Brain microvascular endothelial cell (primary cell): ENCODE results near the gene UNC119.

ENCODE experiments used
- DNase-seq: peaks from one replicate; pipeline ENCODE4 v3.0.0-alpha.2; 2020
- H3K27ac ChIP-seq: fragments of 250-450 bp; sonication (Bioruptor Pico); 2 replicates; pipeline ENCODE4 v1.5.1; 2020; ENCODE audit warnings: mild to moderate bottlenecking, moderate library complexity
- H3K27me3 ChIP-seq: fragments of 250-450 bp; sonication (Bioruptor Pico); replicated peaks from 2 replicates; pipeline ENCODE4 v1.5.1; 2020; ENCODE audit warnings: mild to moderate bottlenecking
- H3K36me3 ChIP-seq: fragments of 250-450 bp; sonication (Bioruptor Pico); replicated peaks from 2 replicates; pipeline ENCODE4 v1.5.1; 2020; ENCODE audit warnings: mild to moderate bottlenecking
- H3K4me3 ChIP-seq: 2 replicates; pipeline ENCODE4 v1.5.1; 2011; ENCODE audit warnings: low read depth, mild to moderate bottlenecking, control low read depth, low read length, moderate library complexity
- in situ Hi-C: cut with HindIII; loops from 2 replicates; pipeline ENCODE4 v1.10.0; 2017; ENCODE audit warnings: low sequenced_read_pairs, low pct_ligation_motif_present
- TF ChIP-seq, protein P1 (sequence below): IDR thresholded peaks from 2 replicates; pipeline ENCODE4 v1.5.1; 2011; ENCODE audit warnings: low read depth, mild to moderate bottlenecking, moderate library complexity, low read length, control low read depth, inconsistent platforms; ENCODE audit errors: missing control alignments

Gene UNC119

DNA sequence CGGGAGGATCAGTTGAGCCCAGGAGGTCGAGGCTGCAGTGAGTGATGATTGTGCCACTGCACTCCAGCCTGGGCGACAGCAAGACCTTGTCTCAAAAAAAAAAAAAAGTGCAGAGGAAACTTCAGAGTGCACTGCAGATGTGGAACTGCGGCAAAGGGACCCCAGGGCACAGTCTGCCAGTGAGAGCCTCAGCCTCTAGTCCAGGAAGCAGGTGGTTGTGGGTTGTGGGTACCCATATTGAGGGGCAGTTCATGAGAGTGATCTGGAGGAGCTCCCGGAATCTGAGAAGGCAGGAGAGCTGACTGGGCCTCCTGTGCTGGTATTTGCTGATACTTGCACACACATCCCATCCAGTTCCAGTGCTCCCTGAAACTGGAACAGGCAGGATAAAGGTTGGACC, 33.2 kb downstream of the UNC119 start:
- peaks cover 2% of the 10 kb centered on the region for H3K27me3 ChIP-seq
- TF ChIP-seq, protein P1, sequence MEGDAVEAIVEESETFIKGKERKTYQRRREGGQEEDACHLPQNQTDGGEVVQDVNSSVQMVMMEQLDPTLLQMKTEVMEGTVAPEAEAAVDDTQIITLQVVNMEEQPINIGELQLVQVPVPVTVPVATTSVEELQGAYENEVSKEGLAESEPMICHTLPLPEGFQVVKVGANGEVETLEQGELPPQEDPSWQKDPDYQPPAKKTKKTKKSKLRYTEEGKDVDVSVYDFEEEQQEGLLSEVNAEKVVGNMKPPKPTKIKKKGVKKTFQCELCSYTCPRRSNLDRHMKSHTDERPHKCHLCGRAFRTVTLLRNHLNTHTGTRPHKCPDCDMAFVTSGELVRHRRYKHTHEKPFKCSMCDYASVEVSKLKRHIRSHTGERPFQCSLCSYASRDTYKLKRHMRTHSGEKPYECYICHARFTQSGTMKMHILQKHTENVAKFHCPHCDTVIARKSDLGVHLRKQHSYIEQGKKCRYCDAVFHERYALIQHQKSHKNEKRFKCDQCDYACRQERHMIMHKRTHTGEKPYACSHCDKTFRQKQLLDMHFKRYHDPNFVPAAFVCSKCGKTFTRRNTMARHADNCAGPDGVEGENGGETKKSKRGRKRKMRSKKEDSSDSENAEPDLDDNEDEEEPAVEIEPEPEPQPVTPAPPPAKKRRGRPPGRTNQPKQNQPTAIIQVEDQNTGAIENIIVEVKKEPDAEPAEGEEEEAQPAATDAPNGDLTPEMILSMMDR, result no peak
- in situ Hi-C loops, result no loop called here
- no peaks in the 10 kb centered on the region for H3K36me3 ChIP-seq
- H3K4me3 ChIP-seq, result no peak overlapping the region
- H3K27ac ChIP-seq, result no peak overlapping the region
- DNase-seq, result no peak

DNA sequence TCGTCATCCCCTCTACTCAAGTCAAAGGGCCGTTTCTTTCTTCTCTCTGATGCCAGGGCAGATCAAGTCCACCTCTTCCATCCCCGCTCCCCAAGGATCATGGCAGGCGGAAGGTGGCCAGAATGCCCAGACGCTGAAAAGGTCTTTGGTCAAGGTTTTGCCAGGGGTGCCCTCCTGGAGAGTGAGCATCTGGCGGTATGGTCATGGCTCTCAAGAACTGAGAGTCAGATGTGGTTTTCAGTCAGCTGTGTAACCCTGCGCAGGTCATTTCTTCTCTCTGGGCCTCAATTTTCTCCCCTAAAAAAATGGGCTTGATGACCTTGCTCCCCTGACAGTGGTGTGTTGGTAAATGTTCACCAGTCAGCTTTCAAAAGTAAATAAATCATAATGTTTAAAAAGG, 33.8 kb downstream of the UNC119 start:
- Histone ChIP-seq H3K27ac (no peak overlapping the region), H3K4me3 (no peak overlapping the region), H3K36me3 (no peaks in the 10 kb centered on the region), H3K27me3 (peaks cover 2% of the 10 kb centered on the region)
- no peak for DNase-seq
- in situ Hi-C loops, result no loop called here
- TF ChIP-seq, protein P1, result no peak

DNA sequence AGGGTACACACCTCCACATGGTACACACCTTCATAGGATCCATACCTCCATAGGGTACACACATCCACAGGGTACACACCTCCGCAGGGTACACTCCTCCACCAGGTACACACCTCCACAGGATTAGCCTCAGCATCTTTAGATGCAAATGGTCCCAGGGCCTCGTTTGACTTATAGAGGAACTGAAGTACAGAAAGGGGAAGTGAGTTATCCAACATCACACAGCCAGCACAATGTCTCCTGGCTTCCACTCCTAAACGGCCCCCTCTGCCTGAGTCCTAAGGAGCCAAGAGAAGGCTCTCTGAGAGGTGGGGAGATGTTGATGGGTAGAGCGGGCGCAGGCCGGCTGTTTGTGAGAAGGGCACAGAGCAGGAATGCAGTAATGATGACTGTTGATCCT, 34.3 kb downstream of the UNC119 start:
- TF ChIP-seq, protein P1, result no peak
- H3K27ac ChIP-seq, result no peak overlapping the region
- no peak overlapping the region for H3K4me3 ChIP-seq
- in situ Hi-C loops, result no loop called here
- no peaks in the 10 kb centered on the region for H3K36me3 ChIP-seq
- H3K27me3 ChIP-seq, result peaks cover 2% of the 10 kb centered on the region
- DNase-seq, result no peak

DNA sequence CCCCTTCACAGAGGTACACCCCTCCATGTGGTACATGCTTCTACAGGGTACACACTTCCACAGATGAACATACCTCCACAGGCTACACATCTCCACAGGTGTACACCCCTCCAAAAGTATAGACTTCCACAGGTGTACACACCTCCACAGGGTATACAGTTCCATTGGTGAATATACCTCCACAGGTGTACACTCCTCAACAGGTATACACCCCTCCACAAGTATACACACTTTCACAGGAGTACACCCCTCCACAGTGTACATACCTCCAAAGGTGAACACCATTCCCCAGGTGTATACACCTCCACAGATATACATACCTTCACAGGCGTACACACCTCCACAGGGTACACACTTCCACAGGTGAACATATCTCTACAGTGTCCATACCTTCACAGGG, 36.9 kb downstream of the UNC119 start:
- Histone ChIP-seq H3K27ac (no peak overlapping the region), H3K36me3 (no peaks in the 10 kb centered on the region), H3K27me3 (peaks cover 8% of the 10 kb centered on the region), H3K4me3 (no peak overlapping the region)
- in situ Hi-C loops, result no loop called here
- DNase-seq, result no peak
- TF ChIP-seq, protein P1, result no peak

DNA sequence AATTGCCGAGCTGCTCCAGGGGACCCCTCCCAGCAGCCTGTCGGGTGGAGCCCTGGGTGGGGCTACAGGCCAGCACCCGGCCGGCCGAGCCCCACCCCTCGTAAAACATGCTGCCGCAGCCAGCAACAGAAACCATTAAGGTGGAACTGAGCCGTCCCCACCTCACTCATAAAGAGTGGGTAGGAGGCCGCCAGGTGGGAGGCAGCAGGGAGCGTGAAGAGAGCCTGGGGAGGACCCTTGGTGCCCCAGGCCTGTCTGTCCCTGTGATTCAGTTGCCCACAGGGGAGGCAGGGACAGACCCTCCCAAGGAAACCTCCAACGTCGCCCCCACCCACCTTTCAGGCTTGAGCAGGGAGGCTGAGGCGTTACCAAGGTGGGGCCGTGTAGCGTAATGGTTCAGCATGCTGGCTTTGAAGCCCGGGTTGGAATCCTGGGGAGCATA, 37.8 kb downstream of the UNC119 start:
- in situ Hi-C loops, result no loop called here
- peaks cover 8% of the 10 kb centered on the region for H3K27me3 ChIP-seq

DNA sequence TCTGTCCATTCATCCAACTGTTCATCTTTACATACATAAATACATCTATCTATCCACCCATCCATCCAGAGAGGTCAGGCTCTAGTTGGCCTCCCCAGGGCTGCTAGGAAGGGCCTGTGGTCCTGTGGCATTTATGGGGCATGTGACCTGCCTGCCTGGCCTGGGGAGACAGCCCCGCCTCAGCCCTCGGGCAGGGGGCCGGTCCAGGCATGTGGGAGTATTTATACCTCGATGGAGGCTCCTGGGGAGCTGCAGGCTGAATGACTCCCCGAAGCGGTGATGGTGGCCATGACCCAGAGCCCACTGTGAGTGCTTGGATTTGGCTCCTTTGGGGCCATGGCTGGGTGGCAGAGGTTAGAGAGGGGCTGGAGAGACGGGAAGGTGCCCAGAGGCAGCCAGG, 38.9 kb downstream of the UNC119 start:
- DNase-seq, result no peak
- H3K36me3 ChIP-seq, result no peaks in the 10 kb centered on the region
- H3K27ac ChIP-seq, result no peak overlapping the region
- H3K27me3 ChIP-seq, result peaks cover 13% of the 10 kb centered on the region
- in situ Hi-C loops, result no loop called here
- H3K4me3 ChIP-seq, result no peak overlapping the region
- TF ChIP-seq, protein P1, result no peak

More for the DNA sequence above, 37.8 kb downstream of the UNC119 start:
- H3K27ac ChIP-seq, result no peak overlapping the region
- TF ChIP-seq, protein P1, result no peak
- DNase-seq, result no peak
- H3K36me3 ChIP-seq, result no peaks in the 10 kb centered on the region
- no peak overlapping the region for H3K4me3 ChIP-seq
